Gastrocnemius medialis (tissue), 4 donors: ENCODE results near the gene PRRT3. TPM values are rescaled to one million over a fixed set of nuclear protein-coding genes. Genes with fewer than 3 reads are reported as not detected.
A peak's percentile ranks its signal among the peaks of the same experiment; 100 is the strongest.

Source experiments
- ATAC-seq, 2 donors: fragments of 150-250 bp; one replicate each; pipeline ENCODE4 v1.9.1; 2016
- DNase-seq, 2 donors: peaks; one replicate each; pipeline ENCODE4 v3.0.0-alpha.2; 2019
- H3K27ac ChIP-seq, 4 donors: fragments of 200-600 bp; sonication (generic); 1 replicate in 1 of 4; 2 replicates in 3 of 4; pipeline ENCODE4 v1.5.1; 2016 to 2018; ENCODE audit warnings: mild to moderate bottlenecking in 2 of 4, moderate library complexity in 1 of 4
- H3K27me3 ChIP-seq, 3 donors: fragments of 200-600 bp; sonication (generic) in 2 of 3; 1 replicate in 1 of 3; 2 replicates in 2 of 3; pipeline versions ENCODE4 v1.5.1 to v1.6.0; 2016 to 2019; ENCODE audit warnings: mild to moderate bottlenecking in 1 of 3, moderate library complexity in 1 of 3
- H3K36me3 ChIP-seq, 2 donors: fragments of 200-600 bp; sonication (generic) in 1 of 2; one replicate each; pipeline ENCODE4 v1.5.1; 2017 to 2018
- H3K4me1 ChIP-seq, 2 donors: fragments of 200-600 bp; sonication (generic) in 1 of 2; one replicate each; pipeline ENCODE4 v1.5.1; 2016 to 2017; ENCODE audit warnings: mild to moderate bottlenecking in 2 of 2
- H3K4me3 ChIP-seq, 4 donors: fragments of 200-600 bp; sonication (generic) in 3 of 4; 1 replicate in 1 of 4; 2 replicates in 3 of 4; pipeline ENCODE4 v1.5.1; 2016 to 2019; ENCODE audit warnings: mild to moderate bottlenecking in 2 of 4
- H3K9me3 ChIP-seq, 3 donors: fragments of 200-600 bp; sonication (generic) in 2 of 3; 1 replicate in 1 of 3; 2 replicates in 2 of 3; pipeline ENCODE4 v1.5.1; 2016 to 2019
- CTCF ChIP-seq, 5 experiments: fragments of 450-650 bp in 3 of 5; fragments of 200-600 bp in 2 of 5; sonication (generic) in 2 of 5; IDR thresholded peaks in 4 of 5; conservative IDR thresholded peaks in 1 of 5; 1 replicate in 4 of 5; 2 replicates in 1 of 5; pipeline ENCODE4 v1.5.1; 2016 to 2019; ENCODE audit warnings: antibody characterized with exemption in 5 of 5, mild to moderate bottlenecking in 3 of 5, moderate library complexity in 3 of 5
- POLR2A ChIP-seq, 2 donors: fragments of 450-650 bp; IDR thresholded peaks; one replicate each; pipeline ENCODE4 v1.6.1; 2017; ENCODE audit warnings: antibody characterized with exemption in 2 of 2, mild to moderate bottlenecking in 2 of 2, moderate library complexity in 2 of 2
- in situ Hi-C, 4 donors: fragments of 200-750 bp; cut with MboI; loops; one replicate each; pipeline versions ENCODE4 v1.15.0 to v1.8.0; 2017; ENCODE audit warnings: low sequenced_read_pairs in 4 of 4
- intact Hi-C: fragments of 100-400 bp; cut with DNase I; formaldehyde crosslinking; loops from one replicate; pipeline ENCODE4 v1.15.1; 2023; ENCODE audit warnings: low total_unique reads
- total RNA-seq, 4 donors: library from RNA; depleted of rRNA; stranded (reverse); fragments of >200 nt; gene quantifications; one replicate each; pipeline versions ENCODE4 v1.1.0 to v1.2.3, GENCODE V29; 2016

Gene PRRT3
- total RNA-seq, 4 donors from 2014 or later = 0.92 to 7.4 (median 2.5) TPM

- H3K9me3 ChIP-seq = no peaks in the 10 kb centered on the region
- intact Hi-C loops = no loop called here
- H3K4me1 ChIP-seq = peaks cover 45 to 66% of the 10 kb centered on the region in 2 donors
- no peak for TF ChIP-seq POLR2A (IDR thresholded peaks at IDR 0.05)
- no peaks in the 10 kb centered on the region for H3K27me3 ChIP-seq
- H3K27ac ChIP-seq = peak overlapping the region; percentile 89 to 96 (median 90)
- ATAC-seq (no peak), DNase-seq (no peak)
- H3K36me3 ChIP-seq = peaks cover 0 to 14% of the 10 kb centered on the region in 2 donors
- H3K4me3 ChIP-seq = no peak overlapping the region
- in situ Hi-C loops = no loop called here
Measured at GRCh38 chr3:9980251-9980650, 28.0 kb upstream of the PRRT3 start.

GRCh38 chr3:9978710-9979305 is 26.6 kb upstream of the PRRT3 start:
- Histone ChIP-seq H3K27me3 (no peaks in the 10 kb centered on the region), H3K4me1 (peaks cover 44 to 64% of the 10 kb centered on the region in 2 donors), H3K27ac (peak overlapping the region; percentile 89 to 96 (median 90)), H3K4me3 (no peak overlapping the region), H3K9me3 (no peaks in the 10 kb centered on the region), H3K36me3 (peaks cover 0 to 10% of the 10 kb centered on the region in 2 donors)
- TF ChIP-seq POLR2A (IDR thresholded peaks at IDR 0.05) = peak in 1 of 2 donors; percentile 11
- TF ChIP-seq CTCF (IDR thresholded peaks at IDR 0.05 in 4 of 5, conservative IDR thresholded peaks at IDR 0.05 in 1 of 5) = no peak
- intact Hi-C loops (loop anchor here (2.0 to 5.0 kb wide), 2 partner anchors 46 to 213 kb away; partner anchors contain the start of gene CRELD1), in situ Hi-C loops (no loop called here)
- ATAC-seq (no peak), DNase-seq (no peak)

GRCh38 chr3:9976721-9977709 is 24.8 kb upstream of the PRRT3 start:
- intact Hi-C loops (loop anchor here (2.0 to 5.0 kb wide), 3 partner anchors 30 to 580 kb away; partner anchors contain the start of gene SETD5), in situ Hi-C loops (no loop called here)
- no peaks in the 10 kb centered on the region for H3K9me3 ChIP-seq
- H3K36me3 ChIP-seq = peaks cover 0 to 28% of the 10 kb centered on the region in 2 donors
- ATAC-seq (peak; percentile 98 to 99), DNase-seq (peak; percentile 83 to 93)
- TF ChIP-seq CTCF (IDR thresholded peaks at IDR 0.05 in 4 of 5, conservative IDR thresholded peaks at IDR 0.05 in 1 of 5) = no peak
- peak; percentile 36 to 37 for TF ChIP-seq POLR2A (IDR thresholded peaks at IDR 0.05)
- H3K27ac ChIP-seq = peak overlapping the region; percentile 89 to 96 (median 90)
- H3K4me1 ChIP-seq = peaks cover 36 to 54% of the 10 kb centered on the region in 2 donors
- H3K4me3 ChIP-seq = peak overlapping the region; percentile 23 to 56 (median 50)
- H3K27me3 ChIP-seq = no peaks in the 10 kb centered on the region

GRCh38 chr3:9970020-9970652 is 17.9 kb upstream of the PRRT3 start:
- no peak for TF ChIP-seq POLR2A (IDR thresholded peaks at IDR 0.05)
- no peak for TF ChIP-seq CTCF (IDR thresholded peaks at IDR 0.05 in 4 of 5, conservative IDR thresholded peaks at IDR 0.05 in 1 of 5)
- ATAC-seq = no peak
- Histone ChIP-seq H3K27ac (peak overlapping the region; percentile 44 to 89 (median 62)), H3K27me3 (no peaks in the 10 kb centered on the region), H3K4me1 (peaks cover 7 to 9% of the 10 kb centered on the region in 2 donors), H3K36me3 (peaks cover 0 to 88% of the 10 kb centered on the region in 2 donors), H3K4me3 (no peak overlapping the region), H3K9me3 (no peaks in the 10 kb centered on the region)
- in situ Hi-C loops = no loop called here
- DNase-seq = no peak
- intact Hi-C loops = no loop called here
